ENCODE results near the gene SVIL. TPM values are rescaled to one million over a fixed set of nuclear protein-coding genes. Genes with fewer than 3 reads are reported as not detected.

The SVIL gene, protein sequence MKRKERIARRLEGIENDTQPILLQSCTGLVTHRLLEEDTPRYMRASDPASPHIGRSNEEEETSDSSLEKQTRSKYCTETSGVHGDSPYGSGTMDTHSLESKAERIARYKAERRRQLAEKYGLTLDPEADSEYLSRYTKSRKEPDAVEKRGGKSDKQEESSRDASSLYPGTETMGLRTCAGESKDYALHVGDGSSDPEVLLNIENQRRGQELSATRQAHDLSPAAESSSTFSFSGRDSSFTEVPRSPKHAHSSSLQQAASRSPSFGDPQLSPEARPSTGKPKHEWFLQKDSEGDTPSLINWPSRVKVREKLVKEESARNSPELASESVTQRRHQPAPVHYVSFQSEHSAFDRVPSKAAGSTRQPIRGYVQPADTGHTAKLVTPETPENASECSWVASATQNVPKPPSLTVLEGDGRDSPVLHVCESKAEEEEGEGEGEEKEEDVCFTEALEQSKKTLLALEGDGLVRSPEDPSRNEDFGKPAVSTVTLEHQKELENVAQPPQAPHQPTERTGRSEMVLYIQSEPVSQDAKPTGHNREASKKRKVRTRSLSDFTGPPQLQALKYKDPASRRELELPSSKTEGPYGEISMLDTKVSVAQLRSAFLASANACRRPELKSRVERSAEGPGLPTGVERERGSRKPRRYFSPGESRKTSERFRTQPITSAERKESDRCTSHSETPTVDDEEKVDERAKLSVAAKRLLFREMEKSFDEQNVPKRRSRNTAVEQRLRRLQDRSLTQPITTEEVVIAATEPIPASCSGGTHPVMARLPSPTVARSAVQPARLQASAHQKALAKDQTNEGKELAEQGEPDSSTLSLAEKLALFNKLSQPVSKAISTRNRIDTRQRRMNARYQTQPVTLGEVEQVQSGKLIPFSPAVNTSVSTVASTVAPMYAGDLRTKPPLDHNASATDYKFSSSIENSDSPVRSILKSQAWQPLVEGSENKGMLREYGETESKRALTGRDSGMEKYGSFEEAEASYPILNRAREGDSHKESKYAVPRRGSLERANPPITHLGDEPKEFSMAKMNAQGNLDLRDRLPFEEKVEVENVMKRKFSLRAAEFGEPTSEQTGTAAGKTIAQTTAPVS (N-terminal part only)
- 13.7 and 61.4 TPM in 2 replicates for total RNA-seq

DNA sequence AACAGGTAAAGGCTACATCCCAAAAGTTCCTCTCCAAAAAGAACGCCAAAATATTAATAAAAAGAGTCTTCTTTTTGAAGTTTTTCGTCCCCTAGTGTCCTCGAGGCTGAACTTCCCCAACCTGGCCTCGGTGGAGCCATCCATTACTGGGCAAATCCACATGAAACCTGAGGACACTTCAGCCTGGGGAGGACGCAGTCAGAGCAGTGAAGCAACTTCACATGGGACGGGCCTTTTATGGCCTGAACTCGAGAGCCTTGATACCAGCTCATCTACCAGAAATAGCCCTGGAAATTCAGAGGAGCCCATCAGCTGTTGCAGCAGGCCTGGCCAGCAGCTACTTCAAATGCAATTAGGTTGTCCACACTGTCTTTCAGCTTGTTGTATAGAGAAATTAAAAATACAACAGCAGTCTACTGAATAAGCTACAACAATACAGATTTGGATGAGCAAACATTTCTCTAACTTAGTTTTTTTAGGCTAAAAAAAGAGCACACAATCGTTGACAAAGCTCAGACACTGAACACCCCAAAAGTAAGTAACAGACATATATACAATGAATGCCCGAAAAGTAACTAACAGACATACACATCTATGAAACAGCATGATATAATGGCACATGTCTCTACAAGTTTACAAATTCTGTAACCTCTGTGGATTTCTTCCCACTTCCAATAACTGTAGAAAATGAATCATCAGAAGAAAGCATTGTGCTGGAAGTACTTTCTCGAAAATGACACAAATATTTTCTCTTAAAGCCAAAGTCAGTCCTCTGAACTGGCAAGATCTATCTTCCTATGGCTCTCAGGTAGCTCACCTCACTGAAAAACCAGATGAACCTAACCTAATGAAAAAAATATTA, at the start of gene SVIL:
Gene SVIL, minus strand, starts transcription at position 208 of the 862 bp plus-strand sequence. CDS start 79,913 bp downstream, outside the sequence.

Small RNAs within 50 kb of the gene (small RNA-seq; reads per million reads assigned to genes)
- gene MIR604, result not detected
- gene MIR938, result not detected
- not detected for gene RF00105
